Heart right ventricle (tissue), 16 donors: Measurements from ENCODE around the gene KIDINS220. TPM values are rescaled to one million over a fixed set of nuclear protein-coding genes. Genes with fewer than 3 reads are reported as not detected.

Source experiments
- ATAC-seq, 8 donors: fragments of 200-7000 bp; cut with Tn5 transposase; one replicate each; pipeline ENCODE4 v1.9.1; 2020; ENCODE audit warnings: mild to moderate bottlenecking in 8 of 8, moderate library complexity in 8 of 8, moderate number of reproducible peaks in 1 of 8
- DNase-seq, 2 donors: peaks; one replicate each; pipeline ENCODE4 v3.0.0-alpha.2; 2020
- H3K27ac ChIP-seq, 10 donors: fragments of 200-600 bp; sonication (generic) in 2 of 10; one replicate each; pipeline versions ENCODE4 v1.5.0 to v1.8.0; 2020 to 2022; ENCODE audit warnings: mild to moderate bottlenecking in 3 of 10
- H3K27me3 ChIP-seq, 7 donors: fragments of 200-600 bp; one replicate each; pipeline ENCODE4 v1.8.0; 2021 to 2022; ENCODE audit warnings: mild to moderate bottlenecking in 2 of 7
- H3K36me3 ChIP-seq, 9 donors: fragments of 200-600 bp; sonication (generic) in 1 of 9; one replicate each; pipeline versions ENCODE4 v1.5.0 to v1.8.0; 2020 to 2022; ENCODE audit warnings: mild to moderate bottlenecking in 2 of 9
- H3K4me1 ChIP-seq, 9 donors: fragments of 200-600 bp; sonication (generic) in 1 of 9; one replicate each; pipeline versions ENCODE4 v1.5.0 to v1.8.0; 2020 to 2022; ENCODE audit warnings: mild to moderate bottlenecking in 4 of 9
- H3K4me3 ChIP-seq, 10 donors: fragments of 200-600 bp; sonication (generic) in 2 of 10; one replicate each; pipeline versions ENCODE4 v1.5.0 to v1.8.0; 2020 to 2022; ENCODE audit warnings: mild to moderate bottlenecking in 7 of 10, moderate library complexity in 2 of 10
- H3K9me3 ChIP-seq, 11 donors: fragments of 200-600 bp in 10 of 11; sonication (generic) in 2 of 11; one replicate each; pipeline versions ENCODE4 v1.5.0 to v1.8.0; 2013 to 2022; ENCODE audit warnings: mild to moderate bottlenecking in 2 of 11, control low read depth in 1 of 11, moderate library complexity in 1 of 11
- WGBS, 2 donors: extraction: QIAGEN DNeasy Blood & Tissue Kit; methylation state at CpG; one replicate each; pipeline ENCODE4 v1.1.7; 2013; ENCODE audit warnings: inconsistent platforms in 1 of 2; 5-methylcytosine and 5-hydroxymethylcytosine counted together
- intact Hi-C, 10 donors: fragments of 100-400 bp; cut with DNase I; formaldehyde crosslinking; loops; one replicate each; pipeline versions ENCODE4 v1.11.1 to v1.14.2; 2022
- polyA plus RNA-seq, 2 donors: library from polyadenylated mRNA; stranded (reverse); fragments of 200-250 nt; gene quantifications; one replicate each; pipeline ENCODE4 v1.2.3, GENCODE V29; 2013
- total RNA-seq, 10 donors: library from RNA; stranded (reverse); fragmentation: NEBNext Ultra II Directional in 3 of 10; extraction: Animal tissue kit (Norgen Biotek cat#: 25700) in 3 of 10; gene quantifications; one replicate each; pipeline versions ENCODE4 v1.2.1 to v1.2.4, GENCODE V29; 2021 to 2023
- TF ChIP-seq, protein P1 (sequence below), 9 donors: fragments of 200-600 bp; sonication (generic) in 2 of 9; IDR thresholded peaks; one replicate each; pipeline versions ENCODE4 v1.5.0 to v1.8.0; 2021 to 2022; ENCODE audit warnings: antibody characterized with exemption in 9 of 9, mild to moderate bottlenecking in 5 of 9, moderate library complexity in 1 of 9
- donor health status: Arrhythmogenic right ventricular cardiomyopathy.
- donor health status: ischemic (EF 13 %, LVEDD 7.1; RV severe dilation, severe dysfunction).
- donor health status: healthy with polysubstance abuse.
- donor health status: DM: no; HTN: yes; CAD: no.
- donor health status: DM: no; HTN: no; CAD: no.
- donor health status: ischemic (EF 25% LVEDD 6.9; RV normal size, moderate dysfunction).
- donor health status: ischemic (EF 25% LVEDD 5.7; RV mildly dilated, moderate dysfunction).
- donor health status: healthy.
- donor health status: DM: yes; HTN: yes; CAD: no.
- donor health status: Ischemic cardiomyopathy.
- donor health status: ischemic (EF 35%, LVEDD 5.7; RV mildly dilated, moderate dysfunction).
- donor health status: nonischemic (EF 11% LVEDD 7.7; RV severe dilation, severe dysfunction).
- donor health status: DM: yes; HTN: yes; CAD: no.
- donor health status: PGD.
- donor health status: ischemic (EF 29% LVEDD 5.4; RV normal size, mild dysfunction).
- donor health status: nonischemic (EF 23%, LVEDD 6.1; RV moderate dilation, normal function).

The KIDINS220 gene
- total and polyA plus RNA-seq, 12 donors, result 20.0 to 116 (median 72.8) TPM

DNA sequence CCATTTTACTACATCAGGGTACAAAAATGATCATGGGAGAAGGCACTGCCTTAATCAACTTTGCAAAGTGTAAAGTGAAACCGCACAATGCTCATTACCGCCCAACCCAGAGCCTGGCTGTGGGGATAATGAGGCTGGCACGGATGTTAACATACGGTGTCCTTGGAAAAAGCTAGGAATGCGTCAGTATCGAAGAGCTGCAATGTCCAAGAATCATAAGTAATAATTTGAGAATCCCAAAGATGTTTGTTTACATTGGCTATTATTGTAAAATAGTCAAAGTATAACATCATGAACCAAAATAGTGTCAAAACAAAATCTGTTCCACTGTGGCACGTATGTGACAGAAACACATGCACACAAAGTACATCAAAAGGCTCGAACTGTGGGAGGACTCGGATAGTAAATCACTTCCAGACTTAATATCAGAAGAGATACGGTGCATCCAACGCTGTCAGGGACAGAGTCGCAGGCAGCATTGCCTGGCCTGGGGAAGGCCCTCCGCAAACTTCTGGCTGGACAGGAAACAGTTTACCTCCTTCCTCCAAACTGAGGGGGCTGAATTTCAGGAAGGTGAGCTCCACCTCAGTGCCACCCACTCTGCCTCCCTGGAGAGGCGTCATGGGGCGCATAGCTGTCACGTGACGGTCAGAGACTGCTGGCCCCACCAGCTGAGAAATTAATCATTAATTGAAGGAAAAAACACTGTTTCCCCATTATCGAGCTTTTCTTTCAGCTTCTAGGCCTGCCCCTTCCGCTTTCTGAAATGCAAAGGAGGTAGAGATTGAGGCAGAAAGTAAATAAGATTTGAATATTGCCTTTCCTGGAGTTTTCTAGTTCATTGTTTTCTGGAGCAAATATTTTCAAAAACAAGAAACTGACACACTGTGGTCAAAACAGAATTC is 157.3 kb downstream of the KIDINS220 start:
- Histone ChIP-seq H3K27me3 (peaks cover 0 to 27% (median 0%) of the 10 kb centered on the region in 7 donors), H3K27ac (peak overlapping the region; percentile 93 to 100 (median 99)), H3K4me3 (peak overlapping the region; percentile 31 to 73 (median 68)), H3K36me3 (peaks cover 0 to 7% (median 0%) of the 10 kb centered on the region in 9 donors), H3K9me3 (peaks cover 0 to 4% (median 0%) of the 10 kb centered on the region in 11 donors), H3K4me1 (peaks cover 0 to 61% (median 49%) of the 10 kb centered on the region in 9 donors)
- intact Hi-C loops, result loop anchor here in 9 of 10 donors (5.0 to 10.0 kb wide), 23 partner anchors 95 to 1585 kb away; no protein-coding TSS in a partner anchor
- WGBS, 2 donors, result 5 to 12% methylated on average over 19 of the region's 19 CpGs
- peak in 3 of 8 donors; percentile 1 to 12 (median 7) for ATAC-seq
- DNase-seq, result peak; percentile 49 to 66
- TF ChIP-seq, protein P1, sequence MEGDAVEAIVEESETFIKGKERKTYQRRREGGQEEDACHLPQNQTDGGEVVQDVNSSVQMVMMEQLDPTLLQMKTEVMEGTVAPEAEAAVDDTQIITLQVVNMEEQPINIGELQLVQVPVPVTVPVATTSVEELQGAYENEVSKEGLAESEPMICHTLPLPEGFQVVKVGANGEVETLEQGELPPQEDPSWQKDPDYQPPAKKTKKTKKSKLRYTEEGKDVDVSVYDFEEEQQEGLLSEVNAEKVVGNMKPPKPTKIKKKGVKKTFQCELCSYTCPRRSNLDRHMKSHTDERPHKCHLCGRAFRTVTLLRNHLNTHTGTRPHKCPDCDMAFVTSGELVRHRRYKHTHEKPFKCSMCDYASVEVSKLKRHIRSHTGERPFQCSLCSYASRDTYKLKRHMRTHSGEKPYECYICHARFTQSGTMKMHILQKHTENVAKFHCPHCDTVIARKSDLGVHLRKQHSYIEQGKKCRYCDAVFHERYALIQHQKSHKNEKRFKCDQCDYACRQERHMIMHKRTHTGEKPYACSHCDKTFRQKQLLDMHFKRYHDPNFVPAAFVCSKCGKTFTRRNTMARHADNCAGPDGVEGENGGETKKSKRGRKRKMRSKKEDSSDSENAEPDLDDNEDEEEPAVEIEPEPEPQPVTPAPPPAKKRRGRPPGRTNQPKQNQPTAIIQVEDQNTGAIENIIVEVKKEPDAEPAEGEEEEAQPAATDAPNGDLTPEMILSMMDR (IDR thresholded peaks at IDR 0.05), result no peak

DNA sequence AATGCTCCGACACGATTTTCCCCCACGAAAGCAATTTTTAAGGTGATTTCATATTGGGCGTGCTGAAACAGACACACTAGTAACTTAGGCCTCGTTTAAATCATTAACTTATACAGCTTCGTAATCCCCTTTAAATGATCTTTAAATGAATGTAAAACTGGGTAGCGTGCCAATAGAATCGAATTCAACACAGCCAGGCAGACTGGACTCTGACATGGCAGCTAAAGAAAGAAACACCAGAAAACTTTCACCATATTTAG is 157.9 kb downstream of the KIDINS220 start:
- 7 to 12% methylated on average over 8 of the region's 8 CpGs for WGBS, 2 donors
- H3K9me3 ChIP-seq, result peaks cover 0 to 10% (median 3%) of the 10 kb centered on the region in 11 donors
- DNase-seq (no peak), ATAC-seq (no peak)
- intact Hi-C loops, result loop anchor here in 6 of 10 donors (5.0 to 10.0 kb wide), 7 partner anchors 95 to 547 kb away; no protein-coding TSS in a partner anchor
- peak overlapping the region; percentile 43 to 73 (median 68) for H3K4me3 ChIP-seq
- peak overlapping the region; percentile 93 to 100 (median 99) for H3K27ac ChIP-seq
- H3K4me1 ChIP-seq, result peaks cover 0 to 55% (median 47%) of the 10 kb centered on the region in 9 donors
- H3K27me3 ChIP-seq, result peaks cover 0 to 27% (median 0%) of the 10 kb centered on the region in 7 donors
- H3K36me3 ChIP-seq, result peaks cover 0 to 7% (median 0%) of the 10 kb centered on the region in 9 donors
- TF ChIP-seq, protein P1 (IDR thresholded peaks at IDR 0.05), result no peak

Other genes with a start within 250 kb of the KIDINS220 start
- gene ID2, start 155.6 kb downstream of the KIDINS220 start, total RNA-seq, result 10 to 100 TPM; 20.8 to 49.7 (median 27.2) TPM
- gene ID2, start 155.6 kb downstream of the KIDINS220 start, polyA plus RNA-seq, result 100 to 1,000 TPM in 1 of 2 donors, 10 to 100 TPM in 1; 70.3 to 113 TPM
- 10 to 100 TPM; 11.5 to 35.3 (median 22.2) TPM for gene MBOAT2, start 166.1 kb upstream of the KIDINS220 start, total RNA-seq
- gene MBOAT2, start 166.1 kb upstream of the KIDINS220 start, polyA plus RNA-seq, result 10 to 100 TPM in 1 of 2 donors, 1 to 10 TPM in 1; 6.3 to 14.2 TPM